ENCODE data around the gene ZSCAN2.

ZSCAN2 gene

GRCh38 chr15:84598993-84599392, 1.8 kb upstream of the ZSCAN2 start:
- peak; percentile 70 for DNase-seq (ENCODE audit: low spot score)

- DNase-seq (ENCODE audit: low spot score), result no peak
These were observed 903 bp upstream of the ZSCAN2 start for GRCh38 chr15:84599906-84600305.

DNA sequence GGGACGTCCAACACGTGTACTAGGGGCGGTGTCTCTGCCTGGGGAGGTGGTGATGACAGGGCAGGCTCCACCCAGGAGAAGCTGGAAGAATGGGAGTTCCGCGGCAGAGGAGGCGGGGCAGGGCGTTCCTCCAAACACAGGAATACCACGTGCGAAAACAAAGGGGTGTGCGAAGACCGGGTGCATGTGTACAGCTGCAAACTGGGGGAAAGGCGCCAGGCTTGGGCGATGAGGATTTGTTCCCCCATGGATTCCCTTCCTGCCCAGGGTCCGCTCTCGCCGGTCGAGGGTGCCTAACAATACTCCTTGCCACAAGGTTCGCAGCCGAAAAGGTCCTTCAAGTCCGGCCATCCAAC, 500 bp upstream of the ZSCAN2 start:
- DNase-seq (ENCODE audit: low spot score), result peak; percentile 92

GRCh38 chr15:84601555-84601838, 688 bp downstream of the ZSCAN2 start:
- no peak for DNase-seq (ENCODE audit: low spot score)

GRCh38 chr15:84603630-84604379, 3.0 kb downstream of the ZSCAN2 start:
- no peak for DNase-seq (ENCODE audit: low spot score)

DNA sequence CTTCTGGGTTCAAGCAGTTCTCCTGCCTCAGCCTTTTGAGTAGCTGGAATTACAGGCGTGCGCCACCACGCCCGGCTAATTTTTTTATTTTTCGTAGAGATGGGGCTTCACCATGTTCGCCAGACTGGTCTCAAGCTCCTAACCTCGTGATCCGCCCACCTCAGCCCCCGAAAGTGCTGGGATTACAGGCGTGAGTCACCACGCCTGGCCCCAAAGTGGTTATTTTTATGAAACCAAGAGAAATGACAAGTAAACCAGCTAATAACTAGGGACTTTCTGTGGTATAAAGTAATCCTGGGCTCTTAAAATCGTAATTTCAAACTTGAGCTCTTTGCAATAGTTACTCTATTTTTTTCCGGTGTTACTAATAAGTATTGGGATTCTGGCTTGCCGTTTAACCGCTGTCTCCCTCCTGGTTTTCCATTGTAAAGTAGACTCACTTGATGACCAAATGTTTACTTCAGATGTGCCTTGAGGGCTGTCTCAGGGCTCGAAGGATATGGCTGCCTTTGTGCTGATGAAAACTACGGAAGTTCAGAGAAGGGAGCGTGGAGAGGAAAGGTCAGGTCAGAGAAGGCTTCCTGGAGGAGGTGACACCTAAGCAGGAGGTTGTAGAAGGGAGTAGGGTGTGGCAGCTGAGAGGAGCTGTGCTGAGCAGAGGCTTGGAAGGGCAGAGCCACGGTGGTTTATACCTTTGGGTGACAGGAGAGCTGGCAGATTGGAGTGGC, 4.2 kb downstream of the ZSCAN2 start:
- DNase-seq (ENCODE audit: low spot score), result no peak

DNA sequence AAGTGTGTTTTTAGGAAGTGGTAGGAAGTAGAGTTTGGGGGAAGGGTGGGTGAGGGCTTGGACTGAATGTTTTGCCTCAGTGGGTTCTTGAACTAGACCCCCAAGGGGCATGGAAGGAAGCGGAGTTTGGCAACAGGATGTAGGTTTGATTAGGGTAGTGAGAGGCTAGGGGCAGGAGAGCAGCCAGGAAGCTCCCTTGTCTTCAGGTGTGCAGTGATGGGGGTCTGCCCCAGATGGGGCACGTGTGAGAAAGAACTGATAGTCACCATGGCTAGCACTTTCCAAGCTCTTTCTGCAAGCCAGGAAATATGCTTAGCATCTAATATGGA, 4.7 kb downstream of the ZSCAN2 start:
- DNase-seq (ENCODE audit: low spot score), result no peak

- no peak for DNase-seq (ENCODE audit: low spot score)
These were observed 5.9 kb downstream of the ZSCAN2 start for GRCh38 chr15:84606653-84607120.

DNA sequence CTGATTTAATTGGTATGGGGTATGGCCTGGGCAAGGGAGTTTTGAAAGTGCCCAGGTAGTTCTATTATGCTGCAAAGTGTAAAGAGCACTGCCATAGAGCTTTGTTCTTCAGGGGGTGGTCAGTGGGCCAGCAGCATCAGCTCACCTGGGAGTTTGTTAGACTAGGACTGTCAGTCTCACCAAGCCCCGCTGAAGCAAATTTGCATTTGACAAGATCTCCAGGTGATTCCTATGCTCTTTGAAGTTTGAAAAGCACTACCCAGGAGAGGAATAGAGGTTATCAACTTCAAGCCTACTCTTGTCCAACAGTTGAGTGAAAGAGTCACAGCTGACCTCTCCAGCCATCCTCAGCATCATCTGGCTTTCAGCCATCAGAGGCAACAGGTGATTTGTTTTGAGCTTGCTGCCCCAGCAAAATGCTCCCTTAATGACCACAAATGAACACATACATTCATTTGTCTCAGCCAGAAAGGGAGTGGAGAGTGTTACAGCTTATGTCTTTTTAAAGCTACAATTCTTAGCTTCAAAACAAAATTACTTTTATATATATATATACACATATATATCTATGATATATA, 8.0 kb downstream of the ZSCAN2 start:
- DNase-seq (ENCODE audit: low spot score), result no peak

GRCh38 chr15:84609818-84610525, 9.2 kb downstream of the ZSCAN2 start:
- DNase-seq (ENCODE audit: low spot score), result no peak

DNA sequence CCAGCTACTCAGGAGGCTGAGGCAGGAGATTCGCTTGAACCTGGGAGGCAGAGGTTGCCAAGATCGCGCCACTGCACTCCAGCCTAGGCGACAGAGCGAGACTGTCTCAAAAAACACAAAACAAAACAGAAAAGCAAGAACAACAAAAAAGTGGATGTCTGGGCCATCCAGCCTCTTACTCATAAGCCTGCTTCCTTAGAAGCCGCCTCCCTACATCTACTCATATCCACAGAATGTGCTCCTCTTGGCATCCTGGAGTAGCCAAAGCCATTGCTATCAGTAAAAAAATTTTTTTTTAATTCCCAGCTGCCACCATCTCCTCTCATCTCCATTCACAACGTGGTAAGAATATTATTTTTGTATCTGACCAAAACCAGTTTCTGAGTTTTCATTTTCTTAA, 10.8 kb downstream of the ZSCAN2 start:
- peak; percentile 38 for DNase-seq (ENCODE audit: low spot score)

GRCh38 chr15:84616235-84616634, 15.4 kb downstream of the ZSCAN2 start:
- DNase-seq (ENCODE audit: low spot score), result no peak

- DNase-seq (ENCODE audit: low spot score), result no peak
These were observed 19.8 kb downstream of the ZSCAN2 start for GRCh38 chr15:84620626-84621025.

- no peak for DNase-seq (ENCODE audit: low spot score)
These were observed 20.7 kb downstream of the ZSCAN2 start for GRCh38 chr15:84621358-84621979.

- DNase-seq (ENCODE audit: low spot score), result no peak
These were observed 23.6 kb downstream of the ZSCAN2 start for GRCh38 chr15:84624359-84624758.

- DNase-seq (ENCODE audit: low spot score), result no peak
These were observed 24.3 kb downstream of the ZSCAN2 start for GRCh38 chr15:84625123-84625522.

GRCh38 chr15:84629033-84629432, 28.2 kb downstream of the ZSCAN2 start:
- no peak for DNase-seq (ENCODE audit: low spot score)

DNA sequence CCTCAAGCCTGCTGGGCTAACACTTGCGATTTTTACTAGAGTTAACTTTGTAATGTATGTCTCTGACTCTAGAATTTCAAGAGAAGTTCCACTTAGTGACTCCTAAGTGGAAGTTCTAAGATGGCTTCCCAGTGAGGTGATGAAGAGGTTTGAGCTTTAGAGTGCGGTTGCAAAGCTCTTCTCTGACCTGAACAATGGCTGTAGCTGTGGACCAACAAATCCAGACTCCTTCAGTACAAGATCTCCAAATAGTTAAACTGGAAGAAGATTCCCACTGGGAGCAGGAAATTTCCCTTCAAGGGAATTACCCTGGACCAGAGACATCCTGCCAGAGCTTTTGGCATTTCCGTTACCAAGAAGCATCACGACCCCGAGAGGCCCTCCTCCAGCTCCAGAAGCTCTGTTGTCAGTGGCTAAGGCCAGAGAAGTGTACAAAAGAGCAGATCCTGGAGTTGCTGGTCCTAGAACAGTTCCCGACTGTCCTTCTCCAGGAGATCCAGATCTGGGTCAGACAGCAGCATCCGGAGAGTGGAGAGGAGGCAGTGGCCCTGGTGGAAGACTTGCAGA, 31.0 kb downstream of the ZSCAN2 start:
- no peak for DNase-seq (ENCODE audit: low spot score)

DNA sequence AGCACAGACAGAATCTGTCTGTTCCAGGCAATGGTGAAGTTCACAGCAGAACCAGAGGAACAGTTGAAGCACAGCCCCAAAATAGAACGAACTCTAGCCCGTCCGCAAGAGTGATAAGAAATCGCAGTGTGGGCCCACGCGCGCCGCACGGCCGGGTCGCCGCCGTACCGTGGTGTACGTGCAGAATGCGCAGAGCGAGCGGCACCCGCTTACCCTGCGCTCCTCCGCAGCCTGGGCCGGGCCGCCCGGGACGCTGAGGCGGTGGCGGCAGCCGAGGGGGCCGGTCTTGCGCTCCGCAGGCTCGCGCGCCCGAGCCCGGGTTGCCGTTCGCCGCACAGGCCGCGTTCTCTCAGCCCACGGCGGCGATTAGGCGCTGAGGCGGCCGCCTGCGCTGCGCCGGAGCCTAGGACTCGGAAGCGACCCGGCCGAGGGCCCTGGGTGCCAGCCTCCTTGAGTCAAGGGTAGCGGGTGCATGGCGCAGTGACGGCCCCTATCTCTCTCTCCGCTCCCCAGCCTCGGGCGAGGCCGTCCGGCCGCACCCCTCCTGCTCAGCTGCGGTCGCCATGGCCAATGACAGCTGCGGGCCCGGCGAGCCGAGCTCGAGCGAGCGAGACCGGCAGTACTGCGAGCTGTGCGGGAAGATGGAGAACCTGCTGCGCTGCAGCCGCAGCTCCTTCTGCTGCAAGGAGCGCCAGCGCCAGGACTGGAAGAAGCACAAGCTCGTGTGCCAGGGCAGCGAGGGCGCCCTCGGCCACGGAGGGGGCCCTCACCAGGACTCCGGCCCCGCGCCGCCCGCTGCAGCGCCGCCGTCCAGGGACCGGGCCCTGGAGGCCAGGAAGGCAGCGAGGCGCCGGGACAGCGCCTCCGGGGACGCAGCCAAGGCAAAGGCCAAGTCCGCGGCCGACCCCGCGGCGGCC, 32.8 kb downstream of the ZSCAN2 start:
- peak; percentile 41 for DNase-seq (ENCODE audit: low spot score)

DNA sequence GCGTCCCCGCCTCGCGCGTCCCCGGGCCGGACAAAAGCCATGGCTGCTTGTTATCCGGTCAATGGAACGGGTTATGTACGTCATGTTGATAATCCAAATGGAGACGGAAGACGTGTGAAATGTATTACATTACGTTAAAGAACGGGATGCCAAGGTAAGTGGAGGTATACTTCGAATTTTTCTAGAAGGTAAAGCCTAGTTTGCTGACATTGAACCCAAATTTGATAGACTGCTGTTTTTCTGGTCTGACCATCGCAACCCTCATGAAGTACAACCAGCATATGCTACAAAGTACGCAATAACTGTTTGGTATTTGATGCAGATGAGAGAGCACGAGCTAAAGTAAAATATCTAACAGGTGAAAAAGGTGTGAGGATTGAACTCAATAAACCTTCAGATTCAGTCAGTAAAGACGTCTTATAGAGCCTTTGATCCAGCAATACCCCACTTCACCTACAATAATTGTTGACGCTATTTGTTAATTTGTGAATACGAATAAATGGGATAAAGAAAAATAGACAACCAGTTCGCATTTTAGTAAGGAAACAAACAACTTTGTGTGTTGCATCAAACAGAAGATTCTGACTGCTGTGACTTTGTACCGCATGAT, 33.5 kb downstream of the ZSCAN2 start:
- DNase-seq (ENCODE audit: low spot score), result no peak

DNA sequence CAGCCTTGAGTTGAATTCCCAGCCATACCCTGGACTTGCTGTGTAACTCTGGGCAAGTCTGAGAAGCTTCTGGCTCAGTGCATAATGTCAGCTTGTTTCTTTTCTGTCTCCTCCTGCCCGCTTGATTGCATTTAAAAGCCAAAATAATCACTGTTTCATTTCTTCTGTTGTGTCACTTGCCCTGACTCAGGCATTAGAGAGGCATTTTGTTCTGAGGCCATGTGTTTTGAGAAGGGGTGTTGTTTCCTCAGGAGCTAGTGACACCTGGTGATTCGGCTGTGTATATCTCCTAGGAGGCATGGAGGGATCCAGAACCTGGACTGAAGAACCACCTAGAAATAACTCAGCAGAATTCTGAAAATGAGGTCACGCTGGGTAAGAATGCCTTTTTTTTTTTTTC, 37.3 kb downstream of the ZSCAN2 start:
- DNase-seq (ENCODE audit: low spot score), result no peak
